Kidney epithelial cell (primary cell): ENCODE data around the gene SNX5. TPM values are rescaled to one million over a fixed set of nuclear protein-coding genes. Genes with fewer than 3 reads are reported as not detected.

Source experiments
- DNase-seq: peaks from one replicate; pipeline ENCODE4 v3.0.0-alpha.2; 2010; ENCODE audit warnings: low read depth
- H3K27me3 ChIP-seq: 2 replicates; pipeline ENCODE4 v1.6.0; 2011; ENCODE audit warnings: low read length; ENCODE audit not compliant: control insufficient read depth, insufficient read depth
- H3K36me3 ChIP-seq: 2 replicates; pipeline ENCODE4 v1.5.1; 2011; ENCODE audit warnings: low read length; ENCODE audit not compliant: control insufficient read depth, insufficient read depth
- H3K4me3 ChIP-seq: 2 replicates; pipeline ENCODE4 v1.5.1; 2011; ENCODE audit warnings: low read depth, mild to moderate bottlenecking, control low read depth, low read length
- total RNA-seq: library from RNA; depleted of rRNA; stranded (reverse); fragments of >200 nt; gene quantifications from 2 replicates; pipeline ENCODE4 v1.2.3, GENCODE V29; 2015
- TF ChIP-seq, protein P1 (sequence below): IDR thresholded peaks from 2 replicates; pipeline ENCODE4 v1.5.1; 2011; ENCODE audit warnings: mild to moderate bottlenecking, moderate library complexity, low read length, control low read depth, inconsistent platforms; ENCODE audit not compliant: insufficient read depth, poor library complexity, severe bottlenecking

The SNX5 gene
- total RNA-seq, 1 donor from 2014 or later: 80.8 TPM

DNA sequence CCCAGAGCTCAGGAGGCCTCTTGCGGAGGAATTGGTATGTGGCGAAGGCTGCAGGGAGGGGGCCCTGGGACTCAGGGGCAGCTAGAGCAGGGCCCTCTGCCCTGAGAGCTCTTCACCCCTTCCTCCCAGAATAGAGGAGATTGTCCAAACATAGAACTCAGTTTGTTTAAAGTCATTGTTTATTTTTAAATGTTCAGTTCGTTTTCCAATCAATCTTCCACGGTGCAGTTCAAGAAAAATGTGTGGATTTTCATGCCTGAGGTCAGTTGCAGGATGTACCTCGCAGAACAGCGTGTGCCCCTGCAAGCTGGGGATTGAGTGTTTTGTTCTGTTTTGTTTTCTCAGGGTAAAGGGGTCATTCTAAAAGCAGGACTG, 37.4 kb upstream of the SNX5 start:
- no peak for DNase-seq
- Histone ChIP-seq H3K27me3 (no peaks in the 10 kb centered on the region), H3K4me3 (no peak overlapping the region), H3K36me3 (no peaks in the 10 kb centered on the region)
- TF ChIP-seq, protein P1, sequence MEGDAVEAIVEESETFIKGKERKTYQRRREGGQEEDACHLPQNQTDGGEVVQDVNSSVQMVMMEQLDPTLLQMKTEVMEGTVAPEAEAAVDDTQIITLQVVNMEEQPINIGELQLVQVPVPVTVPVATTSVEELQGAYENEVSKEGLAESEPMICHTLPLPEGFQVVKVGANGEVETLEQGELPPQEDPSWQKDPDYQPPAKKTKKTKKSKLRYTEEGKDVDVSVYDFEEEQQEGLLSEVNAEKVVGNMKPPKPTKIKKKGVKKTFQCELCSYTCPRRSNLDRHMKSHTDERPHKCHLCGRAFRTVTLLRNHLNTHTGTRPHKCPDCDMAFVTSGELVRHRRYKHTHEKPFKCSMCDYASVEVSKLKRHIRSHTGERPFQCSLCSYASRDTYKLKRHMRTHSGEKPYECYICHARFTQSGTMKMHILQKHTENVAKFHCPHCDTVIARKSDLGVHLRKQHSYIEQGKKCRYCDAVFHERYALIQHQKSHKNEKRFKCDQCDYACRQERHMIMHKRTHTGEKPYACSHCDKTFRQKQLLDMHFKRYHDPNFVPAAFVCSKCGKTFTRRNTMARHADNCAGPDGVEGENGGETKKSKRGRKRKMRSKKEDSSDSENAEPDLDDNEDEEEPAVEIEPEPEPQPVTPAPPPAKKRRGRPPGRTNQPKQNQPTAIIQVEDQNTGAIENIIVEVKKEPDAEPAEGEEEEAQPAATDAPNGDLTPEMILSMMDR: no peak

DNA sequence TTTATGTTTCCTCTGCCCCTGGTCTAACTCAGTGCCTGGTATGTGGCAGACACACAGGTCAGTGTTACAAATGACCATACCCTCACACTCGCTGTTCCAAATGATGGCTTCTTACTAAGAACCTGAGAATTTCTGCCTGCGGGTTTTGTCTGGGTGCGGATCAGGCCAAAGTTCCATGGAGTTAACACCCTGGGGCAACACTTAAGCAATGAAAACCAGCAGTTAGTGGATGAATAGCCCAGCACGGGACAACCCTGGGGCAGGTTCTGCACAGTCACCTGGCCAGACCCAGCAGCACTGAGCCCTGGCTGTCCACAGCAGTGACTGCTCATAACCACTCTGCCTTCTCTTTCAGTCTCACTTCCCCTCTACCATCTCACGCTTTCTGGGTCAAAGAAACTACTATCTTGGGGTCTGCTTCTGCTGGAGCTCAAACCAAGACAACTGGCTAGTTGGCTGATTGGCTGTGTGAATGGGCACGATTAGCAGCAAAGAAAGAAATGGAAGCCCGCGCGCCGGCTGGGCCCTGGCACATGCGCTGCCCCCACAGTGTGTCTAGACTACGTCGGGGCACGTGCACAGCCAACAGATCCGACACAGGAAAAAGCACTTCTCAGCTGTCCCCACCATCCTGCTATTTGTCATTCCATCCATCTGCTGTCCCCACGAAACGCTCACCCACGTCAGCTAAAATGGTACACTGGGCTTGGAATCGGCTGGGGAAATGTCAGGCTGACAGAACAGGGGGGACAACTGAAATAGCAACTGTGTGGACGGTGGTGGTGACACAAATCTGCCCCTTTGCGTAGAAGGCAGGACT, 36.8 kb upstream of the SNX5 start:
- TF ChIP-seq, protein P1: no peak
- H3K27me3 ChIP-seq: no peaks in the 10 kb centered on the region
- no peaks in the 10 kb centered on the region for H3K36me3 ChIP-seq
- H3K4me3 ChIP-seq: no peak overlapping the region
- DNase-seq: no peak

DNA sequence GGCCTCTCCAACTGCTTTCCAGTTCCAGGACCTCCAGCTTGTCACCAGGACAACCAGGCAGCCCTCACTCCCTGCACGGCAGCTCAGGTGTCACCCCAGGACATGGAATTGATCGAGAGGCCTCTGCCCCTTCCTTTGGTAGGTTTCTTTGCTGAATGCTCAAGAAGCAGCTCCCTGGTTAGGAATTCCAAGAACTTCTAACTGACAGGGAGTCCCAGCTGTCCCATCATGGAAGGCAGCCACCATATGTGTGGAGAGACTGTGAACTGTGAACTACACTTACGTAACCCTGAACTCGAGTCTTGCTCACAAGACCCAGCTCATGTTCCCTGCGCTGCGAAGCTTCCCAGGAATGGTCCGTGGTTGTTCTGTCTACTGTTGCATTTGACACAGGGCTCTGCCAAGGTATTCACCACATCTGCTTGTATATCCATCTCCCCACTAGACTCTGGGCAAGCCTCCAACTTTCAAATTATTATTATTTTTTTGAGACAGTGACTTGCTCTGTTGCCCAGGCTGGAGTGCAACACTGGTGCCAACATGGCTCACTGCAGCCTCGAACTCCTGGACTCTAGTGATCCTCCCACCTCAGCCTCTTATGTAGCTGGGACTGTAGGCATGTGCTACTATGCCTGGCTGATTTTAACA, 35.9 kb upstream of the SNX5 start:
- Histone ChIP-seq H3K27me3 (no peaks in the 10 kb centered on the region), H3K4me3 (no peak overlapping the region), H3K36me3 (no peaks in the 10 kb centered on the region)
- TF ChIP-seq, protein P1: no peak
- DNase-seq: no peak

DNA sequence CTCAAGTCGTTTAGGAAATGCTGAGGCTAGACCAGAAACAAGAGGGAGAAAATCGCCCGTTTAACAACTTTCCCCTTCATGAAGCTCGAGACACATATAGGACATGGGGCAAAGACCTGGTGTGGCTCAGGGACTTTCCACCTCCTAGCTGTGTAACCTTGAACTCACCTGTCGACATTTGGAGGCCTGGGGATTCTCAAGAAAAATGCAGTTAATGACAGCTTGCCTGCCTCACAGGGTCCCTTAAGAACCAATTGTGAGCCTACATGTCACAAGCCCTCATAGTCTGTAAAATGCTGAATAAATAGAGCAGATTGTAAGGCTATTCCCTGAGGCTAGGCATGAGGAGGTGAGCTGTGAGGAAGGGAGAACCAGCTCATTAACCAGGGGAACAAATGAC, 35.3 kb upstream of the SNX5 start:
- no peak for DNase-seq
- TF ChIP-seq, protein P1: no peak
- Histone ChIP-seq H3K36me3 (no peaks in the 10 kb centered on the region), H3K27me3 (no peaks in the 10 kb centered on the region), H3K4me3 (no peak overlapping the region)

DNA sequence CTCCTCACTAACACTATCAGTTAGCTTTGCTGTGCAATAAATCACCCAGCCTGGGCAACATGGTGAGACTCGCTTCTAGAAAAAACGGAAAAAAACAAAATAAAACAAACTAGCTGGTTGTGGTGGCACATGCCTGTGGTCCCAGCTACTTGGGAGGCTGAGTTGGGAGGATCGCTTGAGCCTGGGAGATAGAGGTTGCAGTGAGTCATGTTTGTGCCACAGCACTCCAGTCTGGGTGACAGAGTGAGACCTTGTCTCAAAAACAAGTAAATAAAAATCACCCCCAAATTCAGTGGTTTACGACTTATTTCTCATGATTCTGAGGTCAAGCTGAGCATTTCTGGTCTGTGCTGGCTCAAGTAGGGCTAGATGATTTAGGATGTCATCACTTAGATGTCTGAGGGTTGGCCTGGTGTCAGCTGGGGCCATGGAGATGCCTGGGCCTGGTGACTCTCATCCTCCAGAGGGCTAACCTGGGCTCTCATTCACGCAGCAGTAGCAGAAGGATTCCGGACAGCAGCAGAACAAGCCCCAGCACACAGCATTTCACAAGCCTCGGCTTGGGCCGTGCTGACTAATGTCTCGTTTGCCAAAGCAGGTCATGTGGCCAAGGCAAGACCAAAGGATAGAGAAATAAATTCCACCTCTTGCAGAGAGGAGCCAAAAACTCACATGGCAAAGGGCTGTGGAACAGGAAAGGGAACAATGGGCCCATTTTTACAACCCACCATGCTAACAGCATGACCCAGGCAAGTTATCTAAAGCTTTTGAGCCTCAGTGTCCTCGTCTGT, 32.7 kb upstream of the SNX5 start:
- DNase-seq: no peak
- no peaks in the 10 kb centered on the region for H3K27me3 ChIP-seq
- no peak overlapping the region for H3K4me3 ChIP-seq
- TF ChIP-seq, protein P1: no peak
- H3K36me3 ChIP-seq: no peaks in the 10 kb centered on the region
